ENCODE results near the gene TTLL5. TPM values are rescaled to one million over a fixed set of nuclear protein-coding genes. Genes with fewer than 3 reads are reported as not detected.

The TTLL5 gene
- total and polyA plus RNA-seq, 10 of the 15 experiments (the other 5 are each of a cell fraction or from before 2014, with no cell fraction given): 3.2 to 25.9 (median 13.8) TPM

- no peak for TF ChIP-seq NR2C1 (IDR thresholded peaks at IDR 0.05)
- TF ChIP-seq PBX3 (IDR thresholded peaks at IDR 0.05; ENCODE audit: insufficient replicate concordance, low read depth, low read length): no peak
- no peak for TF ChIP-seq DPF2 (IDR thresholded peaks at IDR 0.05)
- no peak for TF ChIP-seq CBFB (IDR thresholded peaks at IDR 0.05; ENCODE audit: low read depth)
- no peak for TF ChIP-seq NKRF (conservative IDR thresholded peaks at IDR 0.05)
- TF ChIP-seq BCL3 (IDR thresholded peaks at IDR 0.05; ENCODE audit: borderline replicate concordance, insufficient read depth, low read depth, low read length, poor library complexity, severe bottlenecking): no peak
- no peak for TF ChIP-seq ESRRA (IDR thresholded peaks at IDR 0.05; ENCODE audit: low read length)
Measured at GRCh38 chr14:75702616-75703261, 41.7 kb downstream of the TTLL5 start (continued).
